Muscle of back (tissue), 11 donors: ENCODE measurements around the gene PCDH12. TPM values are rescaled to one million over a fixed set of nuclear protein-coding genes. Genes with fewer than 3 reads are reported as not detected.

Experiments
- DNase-seq, 3 donors: peaks; one replicate each; pipeline versions ENCODE4 v3.0.0 to v3.0.0-alpha.2; 2013
- polyA plus RNA-seq, 10 donors: library from polyadenylated mRNA; unstranded; fragments of 120-200 nt; gene quantifications; one replicate each; pipeline ENCODE4 v1.2.1, GENCODE V29; 2013; ENCODE audit not compliant: insufficient read length in 10 of 10

PCDH12 gene
- polyA plus RNA-seq, 10 donors: 14.0 to 21.4 (median 17.6) TPM

- peak; percentile 92 to 98 (median 94) for DNase-seq
These were observed 11.1 kb upstream of the PCDH12 start, which contains the start of gene RNF14 for GRCh38 chr5:141968914-141969608. RNF14 (plus strand) TSS chr5:141969105; CDS start chr5:141973589, 4,484 bp downstream.

- no peak for DNase-seq
These were observed 8.9 kb upstream of the PCDH12 start for GRCh38 chr5:141966963-141967333.

- DNase-seq: no peak
These were observed 8.4 kb upstream of the PCDH12 start for GRCh38 chr5:141966275-141966962.

GRCh38 chr5:141965071-141965470 lies 7.1 kb upstream of the PCDH12 start:
- no peak for DNase-seq

- DNase-seq: no peak
These were observed 5.7 kb upstream of the PCDH12 start for GRCh38 chr5:141963701-141964100.

- DNase-seq: no peak
These were observed 3.5 kb upstream of the PCDH12 start for GRCh38 chr5:141961466-141961865.

- DNase-seq: peak; percentile 88 to 96 (median 94)
These were observed 2.7 kb upstream of the PCDH12 start for GRCh38 chr5:141960449-141961323.

GRCh38 chr5:141960018-141960417 lies 2.0 kb upstream of the PCDH12 start:
- no peak for DNase-seq

- DNase-seq: peak in 1 of 3 donors; percentile 54
These were observed 657 bp upstream of the PCDH12 start for GRCh38 chr5:141958546-141959172.

GRCh38 chr5:141957367-141957996 lies 520 bp downstream of the PCDH12 start:
- no peak for DNase-seq

GRCh38 chr5:141954194-141954593 lies 3.8 kb downstream of the PCDH12 start:
- no peak for DNase-seq

- no peak for DNase-seq
These were observed 6.0 kb downstream of the PCDH12 start for GRCh38 chr5:141952020-141952419.

GRCh38 chr5:141951332-141951781 lies 6.6 kb downstream of the PCDH12 start:
- DNase-seq: peak in 1 of 3 donors; percentile 65

- no peak for DNase-seq
These were observed 7.6 kb downstream of the PCDH12 start for GRCh38 chr5:141950207-141951005.

GRCh38 chr5:141949511-141949910 lies 8.5 kb downstream of the PCDH12 start:
- DNase-seq: no peak

GRCh38 chr5:141948812-141949211 lies 9.2 kb downstream of the PCDH12 start:
- DNase-seq: no peak

GRCh38 chr5:141947316-141947715 lies 10.7 kb downstream of the PCDH12 start:
- no peak for DNase-seq

- peak in 2 of 3 donors; percentile 37 to 63 for DNase-seq
These were observed 12.4 kb downstream of the PCDH12 start for GRCh38 chr5:141945511-141946051.

- no peak for DNase-seq
These were observed 13.9 kb downstream of the PCDH12 start for GRCh38 chr5:141944076-141944475.
